Subcutaneous adipose tissue (tissue), 4 donors: Measurements from ENCODE around the gene NCOA1. TPM values are rescaled to one million over a fixed set of nuclear protein-coding genes. Genes with fewer than 3 reads are reported as not detected.

ENCODE experiments used
- CTCF ChIP-seq: fragments of 450-650 bp; IDR thresholded peaks from one replicate; pipeline ENCODE4 v1.5.1; 2016; ENCODE audit warnings: low read depth, mild to moderate bottlenecking, control low read depth, antibody characterized with exemption, moderate library complexity
- total RNA-seq, 4 donors: library from RNA; depleted of rRNA; stranded (reverse); fragments of >200 nt; gene quantifications; one replicate each; pipeline ENCODE4 v1.1.0, GENCODE V29; 2016

The NCOA1 gene
- total RNA-seq, 4 donors from 2014 or later = 48.2 to 84.6 (median 53.1) TPM

DNA sequence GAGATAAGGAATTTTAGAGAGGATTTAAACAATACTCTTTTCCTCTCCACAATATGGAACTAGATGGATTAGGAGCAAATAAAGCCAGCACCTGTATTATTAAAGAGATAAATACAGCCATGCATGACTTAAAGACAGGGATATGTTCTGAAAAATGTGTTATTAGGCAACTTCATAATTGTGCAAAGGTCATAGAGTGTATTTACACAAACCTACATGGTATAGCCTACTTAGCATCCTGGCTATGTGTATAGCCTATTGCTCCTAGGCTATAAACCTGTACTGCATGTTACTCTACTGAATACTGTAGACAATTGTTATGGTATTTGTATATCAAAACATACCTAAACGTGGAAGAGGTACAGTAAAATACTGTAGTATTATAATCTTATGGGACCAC is 249.1 kb downstream of the NCOA1 start:
- TF ChIP-seq CTCF = no peak

DNA sequence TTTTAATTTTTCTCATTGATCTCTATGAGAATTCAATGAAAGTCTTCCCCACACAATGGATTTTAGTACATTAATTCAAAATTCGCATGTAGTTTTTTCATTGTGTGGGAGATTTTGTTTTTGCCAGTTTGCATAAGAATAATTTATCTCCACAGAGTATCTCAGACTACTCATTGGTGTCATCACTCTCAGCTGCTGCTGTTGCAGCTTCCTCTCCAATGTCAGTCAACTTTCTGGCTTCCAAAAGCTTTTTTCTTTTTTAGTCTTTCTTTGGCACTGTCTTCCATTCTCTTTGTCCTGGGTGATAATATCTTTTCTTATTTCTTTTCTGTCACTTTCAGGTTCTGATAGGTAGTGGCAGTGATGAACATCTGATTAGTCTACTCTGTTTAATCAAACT is 251.7 kb downstream of the NCOA1 start:
- no peak for TF ChIP-seq CTCF

- no peak for TF ChIP-seq CTCF
Observed at GRCh38 chr2:24743924-24744323, 252.9 kb downstream of the NCOA1 start.

DNA sequence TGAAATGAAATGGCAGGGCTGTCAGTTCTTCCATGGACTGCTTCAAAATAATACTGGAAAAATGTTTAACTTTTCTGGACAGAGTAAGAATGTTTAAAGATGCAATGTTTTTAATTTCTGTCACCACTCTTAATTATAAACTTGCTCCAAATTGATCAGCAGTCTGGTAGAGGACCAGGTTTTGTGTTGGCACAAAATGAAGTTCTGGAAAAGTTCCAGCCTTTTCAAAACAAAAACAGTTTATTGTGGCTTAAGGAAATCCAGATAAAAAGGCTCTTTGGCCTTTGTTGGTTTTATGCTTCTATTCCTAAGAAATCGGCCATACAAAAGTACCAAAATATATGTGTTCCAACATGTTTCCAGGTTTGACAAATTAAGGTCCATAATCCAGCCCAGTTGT is 253.3 kb downstream of the NCOA1 start:
- TF ChIP-seq CTCF = no peak

GRCh38 chr2:24745825-24746224 is 254.8 kb downstream of the NCOA1 start:
- no peak for TF ChIP-seq CTCF

- no peak for TF ChIP-seq CTCF
Observed at GRCh38 chr2:24747299-24747698, 256.2 kb downstream of the NCOA1 start.

- TF ChIP-seq CTCF = no peak
Observed at GRCh38 chr2:24749069-24749691, 258.1 kb downstream of the NCOA1 start.
